RWPE1 (cell line): ENCODE data around the gene CACNB3.
"Not testable (repeated sequence)": the region's sequence is repeated elsewhere in the genome, so short reads cannot be mapped to it uniquely, and the experiment has no call there.

ENCODE experiments used
- CTCF ChIA-PET: fragments of 350-600 bp; sonication (Branson Sonifier 250); formaldehyde crosslinking; extraction: SDS; loops from one replicate; lab custom pipeline; 2021; lab: Yijun Ruan, JAX
- POLR2A ChIA-PET: fragments of 400-600 bp; formaldehyde crosslinking; extraction: SDS; loops from one replicate; lab custom pipeline; 2020; ENCODE audit warnings: antibody characterized with exemption; ENCODE audit not compliant: low non-redundant PET; lab: Yijun Ruan, JAX
- DNase-seq: peaks from one replicate; pipeline ENCODE4 v3.0.0; 2012; ENCODE audit warnings: low spot score
- H3K27ac ChIP-seq: fragments of 450-650 bp; 2 replicates; pipeline ENCODE4 v1.5.1; 2017
- TF ChIP-seq, protein P1 (sequence below): fragments of 450-650 bp; conservative IDR thresholded peaks from 2 replicates; pipeline ENCODE4 v1.5.1; 2017; ENCODE audit warnings: low read depth, mild to moderate bottlenecking

The CACNB3 gene

DNA sequence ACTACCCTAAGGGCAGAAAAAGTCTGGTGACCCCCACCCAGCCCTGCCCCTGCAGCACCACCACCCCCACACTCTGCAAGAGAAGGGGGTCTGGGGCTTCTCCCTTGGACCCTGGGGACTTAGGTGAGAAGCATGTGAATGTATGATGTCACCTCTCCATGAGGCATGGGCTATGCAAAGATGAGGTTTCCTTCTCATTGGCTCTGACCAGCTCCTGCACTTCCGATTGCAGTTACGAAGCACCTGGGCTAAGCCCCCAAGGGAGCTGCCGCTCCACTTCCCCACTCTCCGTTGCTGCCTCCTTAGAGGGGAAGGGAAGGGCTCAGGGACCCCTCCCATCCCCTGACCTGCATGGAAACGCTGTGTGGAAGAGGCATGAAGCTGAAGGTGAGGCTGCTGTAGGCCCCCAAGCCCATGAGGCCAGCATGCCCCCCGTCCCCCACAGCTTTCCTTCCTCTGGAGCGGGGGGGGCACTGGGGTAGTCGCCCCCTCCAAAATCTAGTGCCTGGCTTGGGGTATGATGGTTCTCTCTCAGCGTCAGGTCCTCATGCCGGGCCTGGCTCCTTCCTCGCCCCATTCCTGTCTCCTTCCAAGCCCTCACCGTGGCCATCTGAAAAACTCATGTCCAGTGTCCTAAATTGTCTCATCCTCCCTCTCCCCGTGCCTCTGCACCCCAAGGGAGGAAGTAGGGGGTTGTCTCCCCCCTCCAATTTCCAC, 39.1 kb downstream of the CACNB3 start:
- TF ChIP-seq, protein P1, sequence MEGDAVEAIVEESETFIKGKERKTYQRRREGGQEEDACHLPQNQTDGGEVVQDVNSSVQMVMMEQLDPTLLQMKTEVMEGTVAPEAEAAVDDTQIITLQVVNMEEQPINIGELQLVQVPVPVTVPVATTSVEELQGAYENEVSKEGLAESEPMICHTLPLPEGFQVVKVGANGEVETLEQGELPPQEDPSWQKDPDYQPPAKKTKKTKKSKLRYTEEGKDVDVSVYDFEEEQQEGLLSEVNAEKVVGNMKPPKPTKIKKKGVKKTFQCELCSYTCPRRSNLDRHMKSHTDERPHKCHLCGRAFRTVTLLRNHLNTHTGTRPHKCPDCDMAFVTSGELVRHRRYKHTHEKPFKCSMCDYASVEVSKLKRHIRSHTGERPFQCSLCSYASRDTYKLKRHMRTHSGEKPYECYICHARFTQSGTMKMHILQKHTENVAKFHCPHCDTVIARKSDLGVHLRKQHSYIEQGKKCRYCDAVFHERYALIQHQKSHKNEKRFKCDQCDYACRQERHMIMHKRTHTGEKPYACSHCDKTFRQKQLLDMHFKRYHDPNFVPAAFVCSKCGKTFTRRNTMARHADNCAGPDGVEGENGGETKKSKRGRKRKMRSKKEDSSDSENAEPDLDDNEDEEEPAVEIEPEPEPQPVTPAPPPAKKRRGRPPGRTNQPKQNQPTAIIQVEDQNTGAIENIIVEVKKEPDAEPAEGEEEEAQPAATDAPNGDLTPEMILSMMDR, result no peak
- POLR2A ChIA-PET, result interaction anchor here (0.6 kb wide), 1 partner anchor 42 kb away, joined by 3 read pairs; no protein-coding TSS in a partner anchor
- no peak for DNase-seq
- no peak overlapping the region for H3K27ac ChIP-seq
- CTCF ChIA-PET, result interaction anchor here (1.2 kb wide), 1 partner anchor 131 kb away, joined by 17 read pairs; no protein-coding TSS in a partner anchor

DNA sequence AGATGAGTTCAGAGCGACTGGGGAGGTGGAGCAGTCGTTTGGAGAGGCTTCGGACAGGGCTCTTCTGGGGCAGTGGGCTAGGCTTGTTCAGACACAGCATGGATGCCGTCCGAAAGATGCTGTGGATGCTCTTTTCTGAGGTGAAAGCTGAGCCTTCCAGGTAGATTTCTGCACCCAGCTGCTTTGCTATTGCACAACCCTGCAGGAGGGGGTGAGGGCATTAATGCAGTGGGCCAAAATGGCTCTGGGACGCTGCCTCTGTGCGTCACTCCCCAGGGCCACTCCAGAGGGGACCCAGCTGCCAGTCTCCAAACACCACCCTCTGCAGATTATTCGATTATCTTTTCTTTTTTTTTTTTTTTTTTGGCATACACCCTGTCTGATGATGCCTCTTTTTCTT, 39.7 kb downstream of the CACNB3 start:
- no peak overlapping the region for H3K27ac ChIP-seq
- TF ChIP-seq, protein P1, result no peak
- CTCF ChIA-PET, result interaction anchor here (1.4 kb wide), 1 partner anchor 33 kb away, joined by 6 read pairs; no protein-coding TSS in a partner anchor
- no peak for DNase-seq
- POLR2A ChIA-PET, result interaction anchor here (0.6 kb wide), 2 partner anchors 43 to 221 kb away, joined by 3 read pairs; no protein-coding TSS in a partner anchor

DNA sequence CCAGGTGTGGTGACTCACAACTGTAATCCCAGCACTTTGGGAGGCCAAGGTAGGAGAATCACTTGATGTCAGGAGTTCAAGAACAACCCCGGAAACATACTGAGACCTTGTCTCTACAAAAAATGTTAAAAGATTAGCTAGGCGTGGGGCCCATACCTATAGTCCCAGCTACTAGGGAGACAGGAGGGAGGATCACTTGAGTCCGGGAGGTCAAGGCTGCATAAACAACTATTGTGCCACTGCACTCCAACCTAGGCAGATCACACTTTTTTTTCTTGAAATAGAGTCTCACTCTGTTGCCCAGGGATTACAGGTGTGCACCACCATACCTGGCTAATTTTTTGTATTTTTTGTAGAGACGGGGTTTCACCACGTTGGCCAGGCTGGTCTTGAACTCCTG, 41.3 kb downstream of the CACNB3 start:
- no peak for DNase-seq
- CTCF ChIA-PET, result interaction anchor here (0.7 kb wide), 1 partner anchor 121 kb away, joined by 3 read pairs; no protein-coding TSS in a partner anchor
- POLR2A ChIA-PET, result interaction anchor here (0.7 kb wide), 1 partner anchor 24 kb away, joined by 3 read pairs; no protein-coding TSS in a partner anchor

DNA sequence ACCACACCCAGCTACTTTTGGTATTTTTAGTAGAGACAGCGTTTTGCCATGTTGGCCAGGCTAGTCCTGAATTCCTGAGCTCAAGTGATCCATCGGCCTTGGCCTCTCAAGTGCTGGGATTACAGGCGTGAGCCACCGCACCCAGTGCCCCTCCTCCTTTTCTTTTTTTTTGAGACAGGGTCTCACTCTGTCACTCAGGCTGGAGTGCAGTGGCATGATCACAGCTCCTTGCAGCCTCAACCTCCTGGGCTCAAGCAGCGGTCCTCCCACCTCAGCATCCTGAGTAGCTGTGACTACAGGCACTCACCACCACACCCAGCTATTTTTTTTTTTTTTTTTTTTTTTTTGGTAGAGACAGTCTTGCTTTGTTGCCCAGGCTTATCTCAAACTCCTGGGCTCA, 41.9 kb downstream of the CACNB3 start:
- CTCF ChIA-PET, result interaction anchor here (0.5 to 1.2 kb wide), 4 partner anchors 35 to 406 kb away, joined by 3 to 5 read pairs (median 3); no protein-coding TSS in a partner anchor

More for the DNA sequence above, 41.3 kb downstream of the CACNB3 start:
- TF ChIP-seq, protein P1, result no peak
- H3K27ac ChIP-seq, result no peak overlapping the region

DNA sequence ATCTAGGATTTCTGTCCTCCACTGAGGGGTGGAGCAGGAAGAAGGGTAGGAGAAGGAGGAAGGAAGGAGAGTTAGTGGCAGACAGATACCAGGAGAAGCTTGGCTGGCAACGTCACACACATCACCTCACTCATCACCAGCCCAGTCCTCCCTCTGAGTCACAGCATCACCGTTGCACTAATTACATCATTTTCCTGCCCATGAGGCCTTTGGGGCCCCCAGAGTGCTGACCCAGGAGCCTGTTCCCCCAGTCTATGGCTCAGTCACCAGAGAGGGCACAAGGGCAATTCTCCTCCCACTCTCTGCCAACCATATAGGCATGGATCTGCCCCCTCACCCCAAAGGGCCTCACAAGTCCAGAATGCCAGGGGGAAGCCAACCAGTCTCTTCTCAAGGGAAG, 42.8 kb downstream of the CACNB3 start:
- TF ChIP-seq, protein P1, result no peak
- CTCF ChIA-PET, result interaction anchor here (1.2 to 1.5 kb wide), 2 partner anchors 8 to 116 kb away, joined by 3 to 7 read pairs; no protein-coding TSS in a partner anchor
- no peak overlapping the region for H3K27ac ChIP-seq
- no peak for DNase-seq
- POLR2A ChIA-PET, result no interaction called here

More for the DNA sequence above, 41.9 kb downstream of the CACNB3 start:
- DNase-seq, H3K27ac ChIP-seq, POLR2A ChIA-PET: not testable (repeated sequence)

DNA sequence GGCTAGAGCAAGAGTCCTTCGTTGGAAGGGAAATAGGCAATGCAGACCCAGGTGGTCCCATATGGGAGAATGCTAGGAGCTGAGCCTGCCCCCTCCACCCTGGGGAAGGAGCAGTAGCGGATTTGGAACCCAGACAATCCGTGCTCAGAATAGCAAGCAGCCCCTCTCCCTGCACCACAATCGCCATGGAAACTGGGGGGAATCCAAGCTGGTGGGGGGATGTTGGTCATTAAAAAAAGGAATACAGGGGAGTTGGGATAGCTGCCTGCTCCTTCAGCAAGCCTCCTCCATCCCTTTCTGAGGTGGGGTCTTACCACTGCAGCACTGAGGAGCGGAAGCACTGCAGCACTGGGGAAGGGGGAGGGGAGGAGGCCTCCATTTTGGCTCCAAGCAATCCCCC, 44.5 kb downstream of the CACNB3 start:
- no peak overlapping the region for H3K27ac ChIP-seq
- DNase-seq, result no peak
- TF ChIP-seq, protein P1, result no peak
- POLR2A ChIA-PET, result no interaction called here
- CTCF ChIA-PET, result interaction anchor here (0.6 kb wide), 1 partner anchor 19 kb away, joined by 3 read pairs; no protein-coding TSS in a partner anchor

DNA sequence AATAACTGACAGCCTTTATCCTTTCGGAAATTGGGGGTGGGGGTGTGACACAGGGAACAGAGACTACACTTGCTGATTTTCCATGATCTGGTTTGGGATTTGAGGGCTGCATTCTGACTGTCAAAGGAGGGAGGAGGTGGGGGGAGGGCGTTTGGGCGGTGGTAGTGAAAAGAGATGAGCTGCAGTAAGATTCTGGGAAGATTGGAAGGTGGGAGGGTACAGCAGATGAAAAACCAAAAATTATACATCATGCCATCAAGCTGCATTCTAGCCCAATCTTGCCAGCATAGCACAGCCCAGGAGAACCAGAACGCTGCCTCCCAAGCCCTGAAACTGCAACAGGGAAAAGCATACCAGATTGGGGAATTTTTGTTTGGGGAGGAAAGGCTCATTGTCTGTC, 45.0 kb downstream of the CACNB3 start:
- DNase-seq, result no peak
- POLR2A ChIA-PET, result no interaction called here
- no peak overlapping the region for H3K27ac ChIP-seq
- CTCF ChIA-PET, result interaction anchor here (0.5 kb wide), 1 partner anchor 79 kb away, joined by 3 read pairs; no protein-coding TSS in a partner anchor
- TF ChIP-seq, protein P1, result no peak
